H9 (cell line): ENCODE measurements around the gene CPD. TPM values are rescaled to one million over a fixed set of nuclear protein-coding genes. Genes with fewer than 3 reads are reported as not detected.

Experiments
- DNase-seq: peaks from one replicate; pipeline ENCODE4 v3.0.0-alpha.2; 2017
- H2AFZ ChIP-seq: one replicate; pipeline ENCODE4 v1.6.1; 2013; ENCODE audit warnings: mild to moderate bottlenecking, low read length, control low read depth, moderate library complexity
- H2AK5ac ChIP-seq: 2 replicates; pipeline ENCODE4 v1.6.1; 2013; ENCODE audit warnings: low read length, control low read depth, mixed read lengths; ENCODE audit not compliant: insufficient read length
- H2BK120ac ChIP-seq: one replicate; pipeline ENCODE4 v1.6.1; 2013; ENCODE audit warnings: low read depth, mild to moderate bottlenecking, low read length, control low read depth, inconsistent platforms; ENCODE audit not compliant: poor library complexity, severe bottlenecking
- H2BK12ac ChIP-seq: 2 replicates; pipeline ENCODE4 v1.6.1; 2013; ENCODE audit warnings: low read length, control low read depth, mixed read lengths, low read depth; ENCODE audit not compliant: insufficient read length
- H2BK15ac ChIP-seq: 2 replicates; pipeline ENCODE4 v1.6.1; 2013; ENCODE audit warnings: low read depth, low read length, control low read depth
- H2BK20ac ChIP-seq: one replicate; pipeline ENCODE4 v1.6.1; 2013; ENCODE audit warnings: low read depth, mild to moderate bottlenecking, low read length, control low read depth, inconsistent platforms; ENCODE audit not compliant: poor library complexity, severe bottlenecking
- H2BK5ac ChIP-seq: 2 replicates; pipeline ENCODE4 v1.6.1; 2013; ENCODE audit warnings: low read length, control low read depth, mixed read lengths; ENCODE audit not compliant: insufficient read length
- H3K14ac ChIP-seq: 2 replicates; pipeline ENCODE4 v1.6.1; 2013; ENCODE audit warnings: low read length, control low read depth; ENCODE audit not compliant: insufficient read depth
- H3K18ac ChIP-seq: 2 replicates; pipeline ENCODE4 v1.6.1; 2013; ENCODE audit warnings: low read depth, mild to moderate bottlenecking, mixed read lengths, low read length, control low read depth; ENCODE audit not compliant: insufficient read length
- H3K23ac ChIP-seq: 2 replicates; pipeline ENCODE4 v1.6.1; 2013; ENCODE audit warnings: low read length, control low read depth, mixed read lengths, low read depth; ENCODE audit not compliant: insufficient read length
- H3K23me2 ChIP-seq: 2 replicates; pipeline ENCODE4 v1.6.1; 2013; ENCODE audit warnings: low read depth, mild to moderate bottlenecking, mixed read lengths, low read length, control low read depth; ENCODE audit not compliant: insufficient read length, poor library complexity, severe bottlenecking
- H3K27ac ChIP-seq: 2 replicates; pipeline ENCODE4 v1.5.1; 2013; ENCODE audit warnings: low read length, control low read depth, mixed read lengths, low read depth; ENCODE audit not compliant: insufficient read length
- H3K27me3 ChIP-seq: 2 replicates; pipeline ENCODE4 v1.6.1; 2013; ENCODE audit warnings: low read length, control low read depth, inconsistent platforms; ENCODE audit not compliant: insufficient read depth
- H3K4ac ChIP-seq: 2 replicates; pipeline ENCODE4 v1.6.1; 2013; ENCODE audit warnings: low read depth, mild to moderate bottlenecking, control low read depth, inconsistent platforms, low read length, moderate library complexity
- H3K4me1 ChIP-seq: 2 replicates; pipeline ENCODE4 v1.6.1; 2013; ENCODE audit warnings: low read length, control low read depth, inconsistent platforms; ENCODE audit not compliant: insufficient read depth
- H3K4me2 ChIP-seq: 2 replicates; pipeline ENCODE4 v1.6.1; 2013; ENCODE audit warnings: low read length, control low read depth, mixed read lengths; ENCODE audit not compliant: insufficient read length, insufficient read depth
- H3K56ac ChIP-seq: 2 replicates; pipeline ENCODE4 v1.6.1; 2013; ENCODE audit warnings: low read depth, mild to moderate bottlenecking, mixed read lengths, low read length, control low read depth; ENCODE audit not compliant: insufficient read length
- H3K79me1 ChIP-seq: 2 replicates; pipeline ENCODE4 v1.6.1; 2013; ENCODE audit warnings: low read depth, mild to moderate bottlenecking, moderate library complexity, low read length, control low read depth, inconsistent platforms; ENCODE audit not compliant: insufficient read depth, poor library complexity, severe bottlenecking
- H3K79me2 ChIP-seq: 2 replicates; pipeline ENCODE4 v1.6.1; 2013; ENCODE audit warnings: low read length, control low read depth, inconsistent platforms; ENCODE audit not compliant: insufficient read depth
- H3K9ac ChIP-seq: 2 replicates; pipeline ENCODE4 v1.6.1; 2013; ENCODE audit warnings: low read length, control low read depth, mixed read lengths; ENCODE audit not compliant: insufficient read length; ENCODE audit errors: extremely low read depth
- H3K9me3 ChIP-seq: one replicate; pipeline ENCODE4 v1.6.1; 2013; ENCODE audit warnings: low read depth, low read length, inconsistent platforms; ENCODE audit not compliant: control insufficient read depth
- H3T11ph ChIP-seq: one replicate; pipeline ENCODE4 v1.6.1; 2013; ENCODE audit warnings: mild to moderate bottlenecking, low read length, control low read depth, inconsistent platforms
- H4K20me1 ChIP-seq: one replicate; pipeline ENCODE4 v1.6.1; 2013; ENCODE audit not compliant: control insufficient read depth, insufficient read length, insufficient read depth
- H4K5ac ChIP-seq: 2 replicates; pipeline ENCODE4 v1.6.1; 2013; ENCODE audit warnings: low read depth, mild to moderate bottlenecking, mixed read lengths, low read length, control low read depth; ENCODE audit not compliant: insufficient read length
- H4K8ac ChIP-seq: replicated peaks from 2 replicates; pipeline ENCODE4 v1.6.1; 2013; ENCODE audit warnings: low read length, control low read depth, mixed read lengths, low read depth; ENCODE audit not compliant: insufficient read length
- H4K91ac ChIP-seq: 2 replicates; pipeline ENCODE4 v1.6.1; 2013; ENCODE audit warnings: low read depth, mild to moderate bottlenecking, moderate library complexity, mixed read lengths, low read length, control low read depth; ENCODE audit not compliant: insufficient read length
- H3K27ac Mint-ChIP-seq, 3 experiments: 2 replicates in 2 of 3; 3 replicates in 1 of 3; pipeline ENCODE4 v1.8.0; 2020 to 2021; ENCODE audit warnings: mixed read lengths in 3 of 3, mild to moderate bottlenecking in 1 of 3, moderate library complexity in 1 of 3
- H3K27me3 Mint-ChIP-seq: 2 replicates; pipeline ENCODE4 v1.8.0; 2021; ENCODE audit warnings: low read depth, mild to moderate bottlenecking, moderate library complexity, mixed read lengths
- H3K36me3 Mint-ChIP-seq, 3 experiments: 2 replicates in 2 of 3; 3 replicates in 1 of 3; pipeline ENCODE4 v1.8.0; 2020 to 2021; ENCODE audit warnings: low read depth in 3 of 3, mixed read lengths in 3 of 3; ENCODE audit not compliant: insufficient read depth in 1 of 3
- H3K4me1 Mint-ChIP-seq, 2 experiments: 2 replicates each; pipeline ENCODE4 v1.8.0; 2020; ENCODE audit warnings: mixed read lengths in 2 of 2
- H3K4me3 Mint-ChIP-seq, 2 experiments: 2 replicates in 1 of 2; 3 replicates in 1 of 2; pipeline ENCODE4 v1.8.0; 2020 to 2021; ENCODE audit warnings: mild to moderate bottlenecking in 2 of 2, mixed read lengths in 2 of 2, moderate library complexity in 1 of 2
- H3K9me3 Mint-ChIP-seq, 2 experiments: 2 replicates in 1 of 2; 3 replicates in 1 of 2; pipeline ENCODE4 v1.8.0; 2020; ENCODE audit warnings: mild to moderate bottlenecking in 2 of 2, mixed read lengths in 2 of 2, moderate library complexity in 1 of 2
- CTCF ChIP-seq: fragments of 200-600 bp; sonication (generic); conservative IDR thresholded peaks from 3 replicates; pipeline ENCODE4 v1.8.0; 2021; ENCODE audit warnings: antibody characterized with exemption, mild to moderate bottlenecking
- WGBS: extraction: QIAGEN DNeasy Blood & Tissue Kit; methylation state at CpG from one replicate; pipeline ENCODE4 v1.1.7; 2013; ENCODE audit warnings: missing lambda C conversion rate, low lambda C conversion rate, mixed read lengths; ENCODE audit not compliant: insufficient read length; ENCODE audit errors: extremely low coverage; 5-methylcytosine and 5-hydroxymethylcytosine counted together
- total RNA-seq: library from RNA; stranded (reverse); gene quantifications from 2 replicates; pipeline ENCODE4 v1.2.1, GENCODE V29; 2021

The CPD gene
- total RNA-seq, 1 experiment from 2014 or later, result 47.0 TPM

- Histone ChIP-seq H3K9me3 (no peaks in the 10 kb centered on the region), H3K4me1 (no peaks in the 10 kb centered on the region; the same call in 1 of the 2 replicates), H2AK5ac (no peak overlapping the region), H3K9ac (no peak overlapping the region), H2AFZ (no peak overlapping the region), H2BK12ac (no peak overlapping the region), H3K23ac (no peak overlapping the region), H3K27me3 (peaks cover 17% of the 10 kb centered on the region; the same call in 1 of the 2 replicates), H4K91ac (no peak overlapping the region), H2BK120ac (no peak overlapping the region), H3K18ac (no peak overlapping the region), H3K14ac (no peak overlapping the region), H2BK5ac (no peak overlapping the region), H2BK20ac (no peak overlapping the region), H3K79me2 (no peaks in the 10 kb centered on the region), H3K56ac (no peak overlapping the region), H3K4ac (no peak overlapping the region), H3K79me1 (no peaks in the 10 kb centered on the region), H3T11ph (no peak overlapping the region), H3K23me2 (peaks cover 21% of the 10 kb centered on the region), H4K8ac (no peak overlapping the region), H4K5ac (no peak overlapping the region), H4K20me1 (peaks cover 2% of the 10 kb centered on the region), H2BK15ac (no peak overlapping the region), H3K27ac (no peak overlapping the region), H3K4me2 (no peak overlapping the region)
- no CpG with 5 or more reads among the region's 1 CpG for WGBS
- H3K4me1 Mint-ChIP-seq, result peaks cover 35 to 37% of the 10 kb centered on the region in 2 experiments
- no peaks in the 10 kb centered on the region for H3K36me3 Mint-ChIP-seq
- no peak for TF ChIP-seq CTCF
- peaks cover 44% of the 10 kb centered on the region for H3K27me3 Mint-ChIP-seq
- no peaks in the 10 kb centered on the region; a peak in 1 of 5 replicates for H3K9me3 Mint-ChIP-seq
- no peak for DNase-seq
- H3K4me3 Mint-ChIP-seq, result no peak overlapping the region
- H3K27ac Mint-ChIP-seq, result no peak overlapping the region
Measured at GRCh38 chr17:30375661-30376060, 3.1 kb upstream of the CPD start.
